GM23338 (cell line): ENCODE measurements around the gene CACHD1. TPM values are rescaled to one million over a fixed set of nuclear protein-coding genes. Genes with fewer than 3 reads are reported as not detected.

ENCODE experiments used
- ATAC-seq: fragments of 200-7000 bp; cut with Tn5 transposase; 3 replicates; pipeline ENCODE4 v1.9.1; 2020
- DNase-seq: peaks from one replicate; pipeline ENCODE4 v3.0.0-alpha.2; 2015; ENCODE audit warnings: low spot score
- H2AFZ ChIP-seq: fragments of 200-600 bp; sonication (generic); 2 replicates; pipeline ENCODE4 v1.8.0; 2016; ENCODE audit warnings: antibody characterized with exemption, mild to moderate bottlenecking, moderate library complexity
- H3F3A ChIP-seq: fragments of 200-600 bp; sonication (generic); replicated peaks from 2 replicates; pipeline ENCODE4 v1.8.0; 2017; ENCODE audit warnings: antibody characterized with exemption, mixed run types, low read depth
- H3K27ac ChIP-seq: fragments of 200-600 bp; sonication (generic); 2 replicates; pipeline ENCODE4 v1.6.1; 2016; ENCODE audit warnings: low read depth
- H3K27me3 ChIP-seq: fragments of 200-600 bp; sonication (generic); 2 replicates; pipeline ENCODE4 v1.8.0; 2016; ENCODE audit warnings: mild to moderate bottlenecking, mixed run types, moderate library complexity; ENCODE audit not compliant: insufficient read depth
- H3K36me3 ChIP-seq: fragments of 200-600 bp; sonication (generic); 2 replicates; pipeline ENCODE4 v1.8.0; 2016; ENCODE audit warnings: mild to moderate bottlenecking; ENCODE audit not compliant: insufficient read depth
- H3K4me1 ChIP-seq: fragments of 200-600 bp; sonication (generic); 2 replicates; pipeline ENCODE4 v1.8.0; 2016; ENCODE audit warnings: mild to moderate bottlenecking, moderate library complexity; ENCODE audit not compliant: insufficient read depth
- H3K4me2 ChIP-seq: fragments of 200-600 bp; sonication (generic); 2 replicates; pipeline ENCODE4 v1.7.1; 2017; ENCODE audit warnings: mixed run types
- H3K4me3 ChIP-seq: fragments of 200-600 bp; sonication (generic); 2 replicates; pipeline ENCODE4 v1.6.1; 2016; ENCODE audit warnings: mixed run types
- H3K79me2 ChIP-seq: fragments of 200-600 bp; sonication (generic); replicated peaks from 2 replicates; pipeline ENCODE4 v1.8.0; 2017; ENCODE audit warnings: mild to moderate bottlenecking; ENCODE audit not compliant: insufficient read depth
- H3K9me2 ChIP-seq: fragments of 200-600 bp; sonication (generic); 2 replicates; pipeline ENCODE4 v1.8.0; 2017; ENCODE audit not compliant: insufficient read depth
- H4K20me1 ChIP-seq: fragments of 200-600 bp; sonication (generic); replicated peaks from 2 replicates; pipeline ENCODE4 v1.8.0; 2017; ENCODE audit warnings: mild to moderate bottlenecking; ENCODE audit not compliant: insufficient read depth
- H3K27ac Mint-ChIP-seq: 2 replicates; pipeline ENCODE4 v1.8.0; 2020; ENCODE audit warnings: inconsistent platforms, mild to moderate bottlenecking, moderate library complexity, mixed read lengths
- H3K27me3 Mint-ChIP-seq: 3 replicates; pipeline ENCODE4 v1.8.0; 2022; ENCODE audit warnings: low read depth, mild to moderate bottlenecking, moderate library complexity, mixed read lengths, inconsistent platforms; ENCODE audit not compliant: insufficient read depth, poor library complexity
- H3K36me3 Mint-ChIP-seq: 3 replicates; pipeline ENCODE4 v1.8.0; 2021; ENCODE audit warnings: low read depth, mild to moderate bottlenecking, inconsistent platforms, moderate library complexity, mixed read lengths
- H3K4me1 Mint-ChIP-seq: 3 replicates; pipeline ENCODE4 v1.8.0; 2020; ENCODE audit warnings: mild to moderate bottlenecking, inconsistent platforms, mixed read lengths
- H3K4me3 Mint-ChIP-seq: 3 replicates; pipeline ENCODE4 v1.8.0; 2021; ENCODE audit warnings: moderate library complexity, mild to moderate bottlenecking, inconsistent platforms, mixed read lengths
- H3K9me3 Mint-ChIP-seq: 3 replicates; pipeline ENCODE4 v1.8.0; 2020; ENCODE audit warnings: moderate library complexity, mild to moderate bottlenecking, inconsistent platforms, mixed read lengths
- CREB1 ChIP-seq: fragments of 250-450 bp; sonication (Bioruptor Pico); IDR thresholded peaks from 2 replicates; pipeline ENCODE4 v1.5.0; 2020; ENCODE audit warnings: low read depth, mild to moderate bottlenecking, moderate library complexity
- CTCF ChIP-seq, 2 experiments: fragments of 200-600 bp in 1 of 2; sonication (generic) in 1 of 2; conservative IDR thresholded peaks; 2 replicates each; pipeline versions ENCODE4 v1.5.1 to v1.6.1; 2016 to 2017; ENCODE audit warnings: antibody characterized with exemption in 2 of 2, low read depth in 2 of 2, mild to moderate bottlenecking in 2 of 2, moderate library complexity in 1 of 2
- ETS1 ChIP-seq: IDR thresholded peaks from 2 replicates; pipeline ENCODE4 v1.6.1; 2016; ENCODE audit warnings: antibody characterized with exemption
- EZH2 ChIP-seq: fragments of 200-600 bp; sonication (generic); IDR thresholded peaks from one replicate; pipeline ENCODE4 v1.8.0; 2017; ENCODE audit warnings: antibody characterized with exemption, mild to moderate bottlenecking, low read depth; ENCODE audit not compliant: unreplicated experiment
- EZH2phosphoT487 ChIP-seq: fragments of 200-600 bp; sonication (generic); IDR thresholded peaks from one replicate; pipeline ENCODE4 v1.8.1; 2018; ENCODE audit warnings: antibody characterized with exemption; ENCODE audit not compliant: unreplicated experiment
- JUNB ChIP-seq: IDR thresholded peaks from one replicate; pipeline ENCODE4 v1.6.1; 2016; ENCODE audit warnings: antibody characterized with exemption; ENCODE audit not compliant: unreplicated experiment
- POLR2AphosphoS5 ChIP-seq: IDR thresholded peaks from 2 replicates; pipeline ENCODE4 v1.6.1; 2016; ENCODE audit warnings: antibody characterized with exemption, low read depth
- REST ChIP-seq: IDR thresholded peaks from one replicate; pipeline ENCODE4 v1.6.1; 2018; ENCODE audit warnings: antibody characterized with exemption; ENCODE audit not compliant: unreplicated experiment
- ZNF114 ChIP-seq: fragments of 250-450 bp; sonication (Bioruptor Pico); IDR thresholded peaks from 2 replicates; pipeline ENCODE4 v1.5.0; 2020; ENCODE audit warnings: mild to moderate bottlenecking, moderate library complexity
- ZNF331 ChIP-seq: fragments of 250-450 bp; sonication (Bioruptor Pico); IDR thresholded peaks from 2 replicates; pipeline ENCODE4 v1.5.0; 2020; ENCODE audit warnings: low read depth, mild to moderate bottlenecking, moderate library complexity
- ZNF462 ChIP-seq: fragments of 250-450 bp; sonication (Bioruptor Pico); IDR thresholded peaks from 2 replicates; pipeline ENCODE4 v1.5.0; 2020; ENCODE audit warnings: mild to moderate bottlenecking, moderate library complexity
- polyA plus RNA-seq: library from polyadenylated mRNA; unstranded; fragments of >200 nt; fragmentation: Nextera tagmentation; extraction: Ambion mirVana; gene quantifications from 2 replicates; pipeline ENCODE4 v1.2.1, GENCODE V29; 2016
- total RNA-seq: library from RNA; depleted of rRNA; stranded (reverse); fragments of >200 nt; shearing (Covaris generic); gene quantifications from 2 replicates; pipeline ENCODE4 v1.2.3, GENCODE V29; 2014

Gene CACHD1
- total and polyA plus RNA-seq, 2 experiments from 2014 or later, result 12.6 to 43.7 TPM

- TF ChIP-seq CTCF (conservative IDR thresholded peaks at IDR 0.05; ENCODE audit: low read depth in 2 of 2), result no peak
- TF ChIP-seq POLR2AphosphoS5, result no peak
- no peak for TF ChIP-seq CREB1 (CRISPR knock-in tag)
- TF ChIP-seq ZNF114, result no peak
- no peak for TF ChIP-seq EZH2
Observed at GRCh38 chr1:64568171-64568450, 98.2 kb downstream of the CACHD1 start (continued).

DNA sequence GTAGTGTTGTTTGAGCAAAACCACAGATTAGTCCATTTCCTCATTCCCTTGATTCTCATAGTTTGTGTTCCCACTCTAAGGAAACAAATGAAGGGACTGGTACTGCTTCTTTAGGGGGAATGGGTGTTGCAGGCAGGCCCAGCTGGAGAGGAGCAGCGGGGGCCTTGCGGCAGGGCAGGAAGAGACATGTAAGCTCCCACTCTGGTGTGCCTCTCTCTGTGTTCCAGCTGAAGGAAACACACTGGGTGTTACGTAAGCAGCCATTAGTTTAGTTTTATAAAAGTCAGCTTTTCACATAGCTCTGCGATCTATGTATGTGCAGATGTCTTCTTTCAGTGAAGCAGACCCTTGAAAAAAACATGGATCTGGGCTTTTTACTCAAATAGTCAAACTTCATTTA lies 99.5 kb downstream of the CACHD1 start:
- peak overlapping the region; percentile 70 for H3K27ac Mint-ChIP-seq
- Histone ChIP-seq H3K9me2 (no peaks in the 10 kb centered on the region), H4K20me1 (peaks cover 26% of the 10 kb centered on the region), H3K36me3 (no peaks in the 10 kb centered on the region), H3K4me1 (peaks cover 86% of the 10 kb centered on the region), H3K27ac (peak overlapping the region; percentile 16; the same call in 1 of the 2 replicates), H2AFZ (no peak overlapping the region), H3K4me3 (no peak overlapping the region), H3K27me3 (no peaks in the 10 kb centered on the region), H3F3A (no peaks in the 10 kb centered on the region), H3K4me2 (no peak overlapping the region), H3K79me2 (peaks cover 85% of the 10 kb centered on the region)
- no peaks in the 10 kb centered on the region for H3K9me3 Mint-ChIP-seq
- ATAC-seq (no peak), DNase-seq (no peak)
- H3K36me3 Mint-ChIP-seq, result peaks cover 3% of the 10 kb centered on the region; the same call in 2 of the 3 replicates
- H3K4me3 Mint-ChIP-seq, result no peak overlapping the region
- no peaks in the 10 kb centered on the region for H3K27me3 Mint-ChIP-seq
- H3K4me1 Mint-ChIP-seq, result peaks cover 90% of the 10 kb centered on the region
- TF ChIP-seq CREB1 (CRISPR knock-in tag), result no peak
- TF ChIP-seq ETS1, result no peak
- TF ChIP-seq CTCF (conservative IDR thresholded peaks at IDR 0.05; ENCODE audit: low read depth in 2 of 2), result no peak
- TF ChIP-seq REST, result no peak
- no peak for TF ChIP-seq EZH2phosphoT487
- no peak for TF ChIP-seq ZNF331 (CRISPR knock-in tag)
- TF ChIP-seq JUNB, result no peak
- TF ChIP-seq ZNF462 (CRISPR knock-in tag), result no peak
